ENCODE measurements around the gene VPS51. TPM values are rescaled to one million over a fixed set of nuclear protein-coding genes. Genes with fewer than 3 reads are reported as not detected.

The VPS51 gene
- total and polyA plus RNA-seq, 9 of the 15 experiments (the other 6 are each of a cell fraction or from before 2014, with no cell fraction given) = 1.8 to 143 (median 46.8) TPM

DNA sequence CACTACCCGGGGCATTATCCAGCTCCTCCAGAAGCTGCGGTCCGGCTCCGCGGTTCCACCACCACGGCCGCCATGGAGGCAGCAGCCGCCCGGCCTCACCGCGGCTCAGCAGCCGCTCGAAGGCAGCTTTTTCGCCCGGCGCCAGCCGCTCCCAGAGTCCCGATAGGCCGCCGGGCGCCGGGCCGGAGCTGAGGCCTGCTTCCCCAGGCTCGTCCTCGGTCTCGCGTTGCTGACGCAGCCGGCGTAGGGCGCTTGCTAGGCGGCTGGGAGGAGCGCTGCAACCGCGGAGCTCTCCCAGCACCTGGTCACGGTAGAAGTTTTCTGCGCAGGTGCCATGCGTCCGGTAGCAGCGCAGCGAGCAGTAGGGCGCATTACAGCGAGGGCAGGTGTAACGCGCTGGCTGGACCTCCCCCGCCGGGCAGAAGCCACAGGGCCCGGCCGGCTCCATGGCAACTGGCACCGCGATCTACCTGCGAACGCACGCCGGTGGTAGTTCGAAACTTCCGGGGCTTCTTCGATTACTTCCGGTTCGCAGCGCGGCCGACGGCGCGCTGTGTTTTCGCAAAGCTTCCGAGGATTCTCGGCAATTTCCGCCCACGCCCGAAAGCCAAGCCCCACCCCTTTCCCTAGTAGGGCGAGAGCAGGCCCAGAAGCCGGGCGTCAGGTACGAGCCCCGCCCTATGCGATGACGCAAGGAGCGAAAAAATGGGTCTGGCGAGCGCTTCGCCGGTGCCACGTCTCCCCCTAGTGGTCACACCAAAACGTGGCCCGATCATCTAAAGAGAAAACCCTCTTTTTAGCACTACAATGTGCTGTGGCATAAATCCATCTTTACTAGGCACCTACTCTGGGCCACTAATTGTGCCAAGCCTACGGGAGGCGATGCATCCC is 21.4 kb downstream of the VPS51 start, which contains the start of gene ZNHIT2 (continued):
- TF ChIP-seq SIX5 (IDR thresholded peaks at IDR 0.05; ENCODE audit: borderline replicate concordance in 1 of 2, insufficient read depth in 1 of 2, low read depth in 1 of 2, low read length in 2 of 2) (peak; percentile 32 to 33; a peak in 2 of 4 replicates), IRF2 (CRISPR knock-in tag; IDR thresholded peaks at IDR 0.05) (no peak), ESRRA (IDR thresholded peaks at IDR 0.05; ENCODE audit: borderline replicate concordance, low read depth) (peak; percentile 50; the same call in 1 of the 2 replicates), PCBP2 (IDR thresholded peaks at IDR 0.05; ENCODE audit: low read depth, low read length, poor library complexity, severe bottlenecking) (no peak), TAF9B (IDR thresholded peaks at IDR 0.05; ENCODE audit: partially characterized antibody) (no peak), ZNF717 (CRISPR knock-in tag; IDR thresholded peaks at IDR 0.05) (no peak), PHTF2 (CRISPR knock-in tag; IDR thresholded peaks at IDR 0.05) (no peak), ASH1L (IDR thresholded peaks at IDR 0.05; ENCODE audit: borderline replicate concordance, low read depth, partially characterized antibody) (no peak), ZNF707 (CRISPR knock-in tag; conservative IDR thresholded peaks at IDR 0.05) (no peak), WHSC1 (IDR thresholded peaks at IDR 0.05; ENCODE audit: low read length) (no peak), CBX3 (IDR thresholded peaks at IDR 0.05; ENCODE audit: borderline replicate concordance in 1 of 2, low read length in 2 of 2) (no peak)
- TF ChIP-seq, protein P1, sequence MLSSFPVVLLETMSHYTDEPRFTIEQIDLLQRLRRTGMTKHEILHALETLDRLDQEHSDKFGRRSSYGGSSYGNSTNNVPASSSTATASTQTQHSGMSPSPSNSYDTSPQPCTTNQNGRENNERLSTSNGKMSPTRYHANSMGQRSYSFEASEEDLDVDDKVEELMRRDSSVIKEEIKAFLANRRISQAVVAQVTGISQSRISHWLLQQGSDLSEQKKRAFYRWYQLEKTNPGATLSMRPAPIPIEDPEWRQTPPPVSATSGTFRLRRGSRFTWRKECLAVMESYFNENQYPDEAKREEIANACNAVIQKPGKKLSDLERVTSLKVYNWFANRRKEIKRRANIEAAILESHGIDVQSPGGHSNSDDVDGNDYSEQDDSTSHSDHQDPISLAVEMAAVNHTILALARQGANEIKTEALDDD (IDR thresholded peaks at IDR 0.05) = no peak
- TF ChIP-seq, protein P2, sequence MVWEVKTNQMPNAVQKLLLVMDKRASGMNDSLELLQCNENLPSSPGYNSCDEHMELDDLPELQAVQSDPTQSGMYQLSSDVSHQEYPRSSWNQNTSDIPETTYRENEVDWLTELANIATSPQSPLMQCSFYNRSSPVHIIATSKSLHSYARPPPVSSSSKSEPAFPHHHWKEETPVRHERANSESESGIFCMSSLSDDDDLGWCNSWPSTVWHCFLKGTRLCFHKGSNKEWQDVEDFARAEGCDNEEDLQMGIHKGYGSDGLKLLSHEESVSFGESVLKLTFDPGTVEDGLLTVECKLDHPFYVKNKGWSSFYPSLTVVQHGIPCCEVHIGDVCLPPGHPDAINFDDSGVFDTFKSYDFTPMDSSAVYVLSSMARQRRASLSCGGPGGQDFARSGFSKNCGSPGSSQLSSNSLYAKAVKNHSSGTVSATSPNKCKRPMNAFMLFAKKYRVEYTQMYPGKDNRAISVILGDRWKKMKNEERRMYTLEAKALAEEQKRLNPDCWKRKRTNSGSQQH (CRISPR knock-in tag; IDR thresholded peaks at IDR 0.05) = no peak
- TF ChIP-seq, protein P3, sequence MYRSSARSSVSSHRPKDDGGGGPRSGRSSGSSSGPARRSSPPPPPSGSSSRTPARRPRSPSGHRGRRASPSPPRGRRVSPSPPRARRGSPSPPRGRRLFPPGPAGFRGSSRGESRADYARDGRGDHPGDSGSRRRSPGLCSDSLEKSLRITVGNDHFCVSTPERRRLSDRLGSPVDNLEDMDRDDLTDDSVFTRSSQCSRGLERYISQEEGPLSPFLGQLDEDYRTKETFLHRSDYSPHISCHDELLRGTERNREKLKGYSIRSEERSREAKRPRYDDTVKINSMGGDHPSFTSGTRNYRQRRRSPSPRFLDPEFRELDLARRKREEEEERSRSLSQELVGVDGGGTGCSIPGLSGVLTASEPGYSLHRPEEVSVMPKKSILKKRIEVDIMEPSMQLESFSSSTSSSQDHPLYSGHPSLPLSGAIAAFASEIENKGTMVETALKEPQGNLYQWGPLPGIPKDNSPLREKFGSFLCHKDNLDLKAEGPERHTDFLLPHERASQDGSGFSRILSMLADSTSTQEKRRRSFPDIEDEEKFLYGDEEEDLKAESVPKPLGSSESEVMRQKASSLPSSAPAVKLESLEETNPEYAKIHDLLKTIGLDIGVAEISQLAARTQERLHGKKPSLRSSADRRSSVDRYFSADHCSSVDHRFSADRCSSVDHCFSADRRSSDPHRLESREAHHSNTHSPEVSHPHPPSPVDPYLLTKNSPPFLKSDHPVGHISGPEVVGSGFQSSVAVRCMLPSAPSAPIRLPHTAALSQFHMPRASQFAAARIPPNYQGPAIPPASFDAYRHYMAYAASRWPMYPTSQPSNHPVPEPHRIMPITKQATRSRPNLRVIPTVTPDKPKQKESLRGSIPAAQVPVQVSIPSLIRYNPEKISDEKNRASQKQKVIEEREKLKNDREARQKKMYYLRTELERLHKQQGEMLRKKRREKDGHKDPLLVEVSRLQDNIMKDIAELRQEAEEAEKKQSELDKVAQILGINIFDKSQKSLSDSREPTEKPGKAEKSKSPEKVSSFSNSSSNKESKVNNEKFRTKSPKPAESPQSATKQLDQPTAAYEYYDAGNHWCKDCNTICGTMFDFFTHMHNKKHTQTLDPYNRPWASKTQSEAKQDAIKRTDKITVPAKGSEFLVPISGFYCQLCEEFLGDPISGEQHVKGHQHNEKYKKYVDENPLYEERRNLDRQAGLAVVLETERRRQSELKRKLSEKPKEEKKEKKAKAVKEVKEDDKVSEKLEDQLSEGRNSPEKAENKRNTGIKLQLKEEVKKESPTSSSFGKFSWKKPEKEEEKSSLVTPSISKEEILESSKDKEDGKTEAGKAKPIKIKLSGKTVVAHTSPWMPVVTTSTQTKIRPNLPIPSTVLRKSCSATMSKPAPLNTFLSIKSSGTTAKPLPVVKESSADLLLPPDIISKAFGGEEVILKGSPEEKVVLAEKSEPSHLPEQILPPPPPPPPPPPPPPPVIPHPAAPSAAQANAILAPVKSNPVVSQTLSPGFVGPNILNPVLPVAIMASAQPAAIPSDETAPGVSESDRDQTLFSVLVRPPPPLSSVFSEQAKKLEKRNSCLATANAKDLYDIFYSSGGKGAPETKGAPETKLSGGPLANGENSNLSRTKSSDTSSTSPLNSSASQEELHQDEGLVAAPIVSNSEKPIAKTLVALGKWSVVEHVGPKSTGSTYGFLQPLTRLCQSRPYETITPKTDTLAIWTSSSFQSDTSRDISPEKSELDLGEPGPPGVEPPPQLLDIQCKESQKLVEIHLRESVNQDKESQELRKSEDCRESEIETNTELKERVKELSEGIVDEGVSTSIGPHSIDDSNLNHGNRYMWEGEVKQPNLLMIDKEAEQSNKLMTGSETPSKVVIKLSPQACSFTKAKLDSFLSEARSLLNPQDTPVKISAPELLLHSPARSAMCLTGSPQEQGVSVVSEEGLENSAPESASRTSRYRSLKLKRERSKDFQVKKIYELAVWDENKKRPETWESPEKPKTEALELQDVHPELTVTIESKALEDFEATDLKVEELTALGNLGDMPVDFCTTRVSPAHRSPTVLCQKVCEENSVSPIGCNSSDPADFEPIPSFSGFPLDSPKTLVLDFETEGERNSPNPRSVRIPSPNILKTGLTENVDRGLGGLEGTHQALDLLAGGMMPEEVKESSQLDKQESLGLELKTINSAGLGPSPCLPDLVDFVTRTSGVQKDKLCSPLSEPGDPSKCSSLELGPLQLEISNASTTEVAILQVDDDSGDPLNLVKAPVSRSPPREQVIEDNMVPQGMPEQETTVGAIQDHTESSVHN (IDR thresholded peaks at IDR 0.05; ENCODE audit: borderline replicate concordance in 1 of 2, low read depth in 1 of 2) = no peak
- TF ChIP-seq, protein P4, sequence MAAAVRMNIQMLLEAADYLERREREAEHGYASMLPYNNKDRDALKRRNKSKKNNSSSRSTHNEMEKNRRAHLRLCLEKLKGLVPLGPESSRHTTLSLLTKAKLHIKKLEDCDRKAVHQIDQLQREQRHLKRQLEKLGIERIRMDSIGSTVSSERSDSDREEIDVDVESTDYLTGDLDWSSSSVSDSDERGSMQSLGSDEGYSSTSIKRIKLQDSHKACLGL (CRISPR knock-in tag; IDR thresholded peaks at IDR 0.05; ENCODE audit: borderline replicate concordance, poor library complexity, severe bottlenecking) = peak; percentile 56

Data from K562 (cell line).